Neural cell (in vitro differentiated cells): ENCODE results near the gene CTSZ.

ENCODE experiments used
- CTCF ChIP-seq: fragments of 450-650 bp; IDR thresholded peaks from 2 replicates; pipeline ENCODE4 v1.5.1; 2014; ENCODE audit warnings: antibody characterized with exemption, mild to moderate bottlenecking, moderate library complexity; ENCODE audit not compliant: poor library complexity, severe bottlenecking
- EP300 ChIP-seq: fragments of 450-650 bp; conservative IDR thresholded peaks from 2 replicates; pipeline ENCODE4 v1.6.1; 2014; ENCODE audit warnings: antibody characterized with exemption, mild to moderate bottlenecking, moderate library complexity; ENCODE audit not compliant: poor library complexity, severe bottlenecking
- EZH2 ChIP-seq: fragments of 200-600, 300-800 bp; shearing (Covaris generic), sonication (generic); IDR thresholded peaks from 2 replicates; pipeline ENCODE4 v1.6.1; 2014; ENCODE audit warnings: antibody characterized with exemption, low read length, borderline replicate concordance, mild to moderate bottlenecking; ENCODE audit not compliant: insufficient read depth, poor library complexity, severe bottlenecking
- MXI1 ChIP-seq: fragments of 450-650 bp; conservative IDR thresholded peaks from 2 replicates; pipeline ENCODE4 v1.6.1; 2014; ENCODE audit warnings: antibody characterized with exemption, mild to moderate bottlenecking; ENCODE audit not compliant: poor library complexity, severe bottlenecking
- REST ChIP-seq: IDR thresholded peaks from 2 replicates; pipeline ENCODE4 v1.6.1; 2012; ENCODE audit warnings: borderline replicate concordance
- SMC3 ChIP-seq: fragments of 450-650 bp; conservative IDR thresholded peaks from 2 replicates; pipeline ENCODE4 v1.6.1; 2014; ENCODE audit warnings: antibody characterized with exemption, mild to moderate bottlenecking, moderate library complexity; ENCODE audit not compliant: poor library complexity

- no peak for TF ChIP-seq CTCF
- TF ChIP-seq REST: no peak
- TF ChIP-seq SMC3: no peak
- no peak for TF ChIP-seq MXI1
- TF ChIP-seq EP300: no peak
- no peak for TF ChIP-seq EZH2
Measured at GRCh38 chr20:58994390-58995159, 12.5 kb downstream of the CTSZ start.
